Neural cell (in vitro differentiated cells): Measurements from ENCODE around the gene SRPX. TPM values are rescaled to one million over a fixed set of nuclear protein-coding genes. Genes with fewer than 3 reads are reported as not detected.

Experiments used
- H2AFZ ChIP-seq: fragments of 200-600, 300-800 bp; sonication (generic), shearing (Covaris generic); 2 replicates; pipeline ENCODE4 v1.6.0; 2014; ENCODE audit warnings: low read depth, mild to moderate bottlenecking, antibody characterized with exemption, low read length, moderate library complexity
- H3F3A ChIP-seq: fragments of 200-600 bp; shearing (Covaris generic); 2 replicates; pipeline ENCODE4 v1.6.1; 2016; ENCODE audit warnings: mild to moderate bottlenecking, moderate library complexity, mixed read lengths, antibody characterized with exemption, low read length; ENCODE audit not compliant: insufficient read depth, poor library complexity, severe bottlenecking
- H3K27ac ChIP-seq: fragments of 200-600, 300-800 bp; sonication (generic), shearing (Covaris generic); 2 replicates; pipeline ENCODE4 v1.5.1; 2014; ENCODE audit warnings: mild to moderate bottlenecking, low read length, moderate library complexity
- H3K27me3 ChIP-seq: fragments of 300-800, 200-600 bp; sonication (generic), shearing (Covaris generic); 2 replicates; pipeline ENCODE4 v1.6.0; 2014; ENCODE audit warnings: mild to moderate bottlenecking, low read depth, low read length, moderate library complexity; ENCODE audit not compliant: insufficient read depth
- H3K36me3 ChIP-seq: fragments of 300-800, 200-600 bp; sonication (generic), shearing (Covaris generic); 2 replicates; pipeline ENCODE4 v1.5.1; 2014; ENCODE audit warnings: mild to moderate bottlenecking, antibody characterized with exemption, low read length, moderate library complexity; ENCODE audit not compliant: insufficient read depth
- H3K4me2 ChIP-seq: fragments of 300-800, 200-600 bp; sonication (generic), shearing (Covaris generic); 2 replicates; pipeline ENCODE4 v1.6.0; 2014; ENCODE audit warnings: mild to moderate bottlenecking, low read length
- H3K4me3 ChIP-seq: fragments of 300-800, 200-600 bp; sonication (generic), shearing (Covaris generic); 2 replicates; pipeline ENCODE4 v1.5.1; 2014; ENCODE audit warnings: mild to moderate bottlenecking, low read length, moderate library complexity
- H3K79me2 ChIP-seq: fragments of 200-600 bp; shearing (Covaris generic); replicated peaks from 2 replicates; pipeline ENCODE4 v1.6.0; 2014; ENCODE audit warnings: mild to moderate bottlenecking, low read length, moderate library complexity; ENCODE audit not compliant: insufficient read depth
- H3K9ac ChIP-seq: fragments of 300-800, 200-600 bp; sonication (generic), shearing (Covaris generic); 2 replicates; pipeline ENCODE4 v1.6.1; 2016; ENCODE audit warnings: mild to moderate bottlenecking, low read length, mixed read lengths
- H3K9me2 ChIP-seq: fragments of 200-600 bp; shearing (Covaris generic); 2 replicates; pipeline ENCODE4 v1.6.1; 2016; ENCODE audit warnings: mild to moderate bottlenecking, low read length, mixed read lengths; ENCODE audit not compliant: insufficient read depth
- H3K9me3 ChIP-seq: fragments of 200-600, 300-800 bp; sonication (generic), shearing (Covaris generic); 2 replicates; pipeline ENCODE4 v1.6.1; 2016; ENCODE audit warnings: mild to moderate bottlenecking, mixed run types, low read length, moderate library complexity, mixed read lengths
- H4K20me1 ChIP-seq: fragments of 200-600 bp; shearing (Covaris generic); 2 replicates; pipeline ENCODE4 v1.6.1; 2016; ENCODE audit warnings: mild to moderate bottlenecking, mixed run types; ENCODE audit not compliant: insufficient read depth
- CTCF ChIP-seq: fragments of 450-650 bp; IDR thresholded peaks from 2 replicates; pipeline ENCODE4 v1.5.1; 2014; ENCODE audit warnings: antibody characterized with exemption, mild to moderate bottlenecking, moderate library complexity; ENCODE audit not compliant: poor library complexity, severe bottlenecking
- EP300 ChIP-seq: fragments of 450-650 bp; conservative IDR thresholded peaks from 2 replicates; pipeline ENCODE4 v1.6.1; 2014; ENCODE audit warnings: antibody characterized with exemption, mild to moderate bottlenecking, moderate library complexity; ENCODE audit not compliant: poor library complexity, severe bottlenecking
- EZH2 ChIP-seq: fragments of 200-600, 300-800 bp; shearing (Covaris generic), sonication (generic); IDR thresholded peaks from 2 replicates; pipeline ENCODE4 v1.6.1; 2014; ENCODE audit warnings: antibody characterized with exemption, low read length, borderline replicate concordance, mild to moderate bottlenecking; ENCODE audit not compliant: insufficient read depth, poor library complexity, severe bottlenecking
- MXI1 ChIP-seq: fragments of 450-650 bp; conservative IDR thresholded peaks from 2 replicates; pipeline ENCODE4 v1.6.1; 2014; ENCODE audit warnings: antibody characterized with exemption, mild to moderate bottlenecking; ENCODE audit not compliant: poor library complexity, severe bottlenecking
- POLR2AphosphoS5 ChIP-seq: IDR thresholded peaks from 2 replicates; pipeline ENCODE4 v1.6.1; 2012
- RAD21 ChIP-seq: fragments of 450-650 bp; conservative IDR thresholded peaks from 2 replicates; pipeline ENCODE4 v1.6.1; 2014; ENCODE audit warnings: antibody characterized with exemption, mild to moderate bottlenecking, moderate library complexity
- SMC3 ChIP-seq: fragments of 450-650 bp; conservative IDR thresholded peaks from 2 replicates; pipeline ENCODE4 v1.6.1; 2014; ENCODE audit warnings: antibody characterized with exemption, mild to moderate bottlenecking, moderate library complexity; ENCODE audit not compliant: poor library complexity
- TAF1 ChIP-seq: IDR thresholded peaks from 2 replicates; pipeline ENCODE4 v1.6.1; 2012; ENCODE audit warnings: low read depth
- polyA plus RNA-seq: library from polyadenylated mRNA; depleted of rRNA; stranded (reverse); fragments of >200 nt; gene quantifications from 2 replicates; pipeline ENCODE4 v1.2.3, GENCODE V29; 2014
- TF ChIP-seq, protein P1 (sequence below): IDR thresholded peaks from 2 replicates; pipeline ENCODE4 v1.6.1; 2012; ENCODE audit warnings: borderline replicate concordance

Gene SRPX
- polyA plus RNA-seq, 1 donor from 2014 or later, result 0.52 TPM

GRCh38 chrX:38102875-38103274 is 117.8 kb downstream of the SRPX start:
- H3F3A ChIP-seq, result no peaks in the 10 kb centered on the region

GRCh38 chrX:38102240-38102639 is 118.4 kb downstream of the SRPX start:
- Histone ChIP-seq H3K79me2 (no peaks in the 10 kb centered on the region), H4K20me1 (no peaks in the 10 kb centered on the region), H3K4me2 (no peak overlapping the region), H3F3A (no peaks in the 10 kb centered on the region), H3K4me3 (no peak overlapping the region), H2AFZ (no peak overlapping the region), H3K9ac (no peak overlapping the region), H3K9me3 (no peaks in the 10 kb centered on the region), H3K36me3 (no peaks in the 10 kb centered on the region), H3K27me3 (no peaks in the 10 kb centered on the region), H3K9me2 (no peaks in the 10 kb centered on the region), H3K27ac (no peak overlapping the region)
- TF ChIP-seq TAF1 (no peak), CTCF (no peak), SMC3 (no peak), EZH2 (no peak), EP300 (no peak), RAD21 (no peak), POLR2AphosphoS5 (no peak), MXI1 (no peak)
- TF ChIP-seq, protein P1, sequence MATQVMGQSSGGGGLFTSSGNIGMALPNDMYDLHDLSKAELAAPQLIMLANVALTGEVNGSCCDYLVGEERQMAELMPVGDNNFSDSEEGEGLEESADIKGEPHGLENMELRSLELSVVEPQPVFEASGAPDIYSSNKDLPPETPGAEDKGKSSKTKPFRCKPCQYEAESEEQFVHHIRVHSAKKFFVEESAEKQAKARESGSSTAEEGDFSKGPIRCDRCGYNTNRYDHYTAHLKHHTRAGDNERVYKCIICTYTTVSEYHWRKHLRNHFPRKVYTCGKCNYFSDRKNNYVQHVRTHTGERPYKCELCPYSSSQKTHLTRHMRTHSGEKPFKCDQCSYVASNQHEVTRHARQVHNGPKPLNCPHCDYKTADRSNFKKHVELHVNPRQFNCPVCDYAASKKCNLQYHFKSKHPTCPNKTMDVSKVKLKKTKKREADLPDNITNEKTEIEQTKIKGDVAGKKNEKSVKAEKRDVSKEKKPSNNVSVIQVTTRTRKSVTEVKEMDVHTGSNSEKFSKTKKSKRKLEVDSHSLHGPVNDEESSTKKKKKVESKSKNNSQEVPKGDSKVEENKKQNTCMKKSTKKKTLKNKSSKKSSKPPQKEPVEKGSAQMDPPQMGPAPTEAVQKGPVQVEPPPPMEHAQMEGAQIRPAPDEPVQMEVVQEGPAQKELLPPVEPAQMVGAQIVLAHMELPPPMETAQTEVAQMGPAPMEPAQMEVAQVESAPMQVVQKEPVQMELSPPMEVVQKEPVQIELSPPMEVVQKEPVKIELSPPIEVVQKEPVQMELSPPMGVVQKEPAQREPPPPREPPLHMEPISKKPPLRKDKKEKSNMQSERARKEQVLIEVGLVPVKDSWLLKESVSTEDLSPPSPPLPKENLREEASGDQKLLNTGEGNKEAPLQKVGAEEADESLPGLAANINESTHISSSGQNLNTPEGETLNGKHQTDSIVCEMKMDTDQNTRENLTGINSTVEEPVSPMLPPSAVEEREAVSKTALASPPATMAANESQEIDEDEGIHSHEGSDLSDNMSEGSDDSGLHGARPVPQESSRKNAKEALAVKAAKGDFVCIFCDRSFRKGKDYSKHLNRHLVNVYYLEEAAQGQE, result no peak

More at GRCh38 chrX:38102875-38103274, 117.8 kb downstream of the SRPX start:
- no peaks in the 10 kb centered on the region for H3K79me2 ChIP-seq
- H3K9me2 ChIP-seq, result no peaks in the 10 kb centered on the region
- H3K27ac ChIP-seq, result no peak overlapping the region
- H4K20me1 ChIP-seq, result no peaks in the 10 kb centered on the region
- H3K36me3 ChIP-seq, result no peaks in the 10 kb centered on the region
- no peaks in the 10 kb centered on the region for H3K27me3 ChIP-seq
- no peak overlapping the region for H3K4me2 ChIP-seq
- TF ChIP-seq EP300, result no peak
- no peak for TF ChIP-seq POLR2AphosphoS5
- TF ChIP-seq TAF1, result no peak
- no peak for TF ChIP-seq CTCF
- TF ChIP-seq, protein P1, result no peak
- no peak for TF ChIP-seq RAD21
- TF ChIP-seq SMC3, result no peak
- TF ChIP-seq EZH2, result no peak
- no peak for TF ChIP-seq MXI1
- no peaks in the 10 kb centered on the region for H3K9me3 ChIP-seq
- no peak overlapping the region for H3K9ac ChIP-seq
- no peak overlapping the region for H2AFZ ChIP-seq
- H3K4me3 ChIP-seq, result no peak overlapping the region
